HS-27A (cell line): Measurements from ENCODE around the gene NFAT5.
"Not testable (repeated sequence)": the region's sequence is repeated elsewhere in the genome, so short reads cannot be mapped to it uniquely, and the experiment has no call there.

ENCODE experiments used
- DNase-seq: peaks from one replicate; pipeline ENCODE4 v3.0.0-alpha.2; 2012; ENCODE audit warnings: low read depth, missing footprints

Gene NFAT5

GRCh38 chr16:69595127-69596036 is 29.6 kb downstream of the NFAT5 start:
- no peak for DNase-seq

GRCh38 chr16:69596801-69597200 is 31.0 kb downstream of the NFAT5 start:
- DNase-seq: no peak

- DNase-seq: no peak
Measured at GRCh38 chr16:69598045-69598444, 32.3 kb downstream of the NFAT5 start.

GRCh38 chr16:69599731-69600130 is 34.0 kb downstream of the NFAT5 start:
- DNase-seq: no peak

- DNase-seq: no peak
Measured at GRCh38 chr16:69600202-69600601, 34.4 kb downstream of the NFAT5 start.

- DNase-seq: no peak
Measured at GRCh38 chr16:69601250-69601649, 35.5 kb downstream of the NFAT5 start.

GRCh38 chr16:69606985-69607384 is 41.2 kb downstream of the NFAT5 start:
- no peak for DNase-seq

GRCh38 chr16:69607674-69608073 is 41.9 kb downstream of the NFAT5 start:
- DNase-seq: no peak

GRCh38 chr16:69610356-69610755 is 44.6 kb downstream of the NFAT5 start:
- no peak for DNase-seq

- no peak for DNase-seq
Measured at GRCh38 chr16:69611103-69611640, 45.4 kb downstream of the NFAT5 start.

GRCh38 chr16:69613378-69614154 is 47.8 kb downstream of the NFAT5 start:
- no peak for DNase-seq

GRCh38 chr16:69615528-69615927 is 49.8 kb downstream of the NFAT5 start:
- DNase-seq: no peak

GRCh38 chr16:69616082-69616481 is 50.3 kb downstream of the NFAT5 start:
- DNase-seq: no peak

GRCh38 chr16:69618307-69618706 is 52.5 kb downstream of the NFAT5 start:
- DNase-seq: no peak

GRCh38 chr16:69618721-69619120 is 53.0 kb downstream of the NFAT5 start:
- no peak for DNase-seq

- no peak for DNase-seq
Measured at GRCh38 chr16:69619514-69619913, 53.7 kb downstream of the NFAT5 start.

- DNase-seq: no peak
Measured at GRCh38 chr16:69620573-69620972, 54.8 kb downstream of the NFAT5 start.

GRCh38 chr16:69621225-69621624 is 55.5 kb downstream of the NFAT5 start:
- DNase-seq: no peak

- no peak for DNase-seq
Measured at GRCh38 chr16:69626256-69626655, 60.5 kb downstream of the NFAT5 start.

- DNase-seq: no peak
Measured at GRCh38 chr16:69632828-69633227, 67.1 kb downstream of the NFAT5 start.

- DNase-seq: no peak
Measured at GRCh38 chr16:69633375-69633774, 67.6 kb downstream of the NFAT5 start.

GRCh38 chr16:69636563-69637146 is 70.9 kb downstream of the NFAT5 start:
- not testable (repeated sequence) for DNase-seq
